Measurements from ENCODE around the gene GATB.

GATB gene

GRCh38 chr4:151718984-151719955 lies 41.5 kb downstream of the GATB start:
- Histone ChIP-seq H3K27ac (no peak overlapping the region), H3K36me3 (ENCODE audit: insufficient read depth, low read length) (no peaks in the 10 kb centered on the region), H3K9ac (ENCODE audit: insufficient read length) (no peak overlapping the region), H3K9me3 (ENCODE audit: low read depth, low read length) (no peaks in the 10 kb centered on the region), H3K4me3 (no peak overlapping the region)
- TF ChIP-seq FOXP2 (optimal IDR thresholded peaks at IDR 0.05; ENCODE audit: control extremely low read depth, extremely low read length, insufficient read depth) (no peak), EZH2 (IDR thresholded peaks at IDR 0.05) (no peak), POLR2AphosphoS5 (IDR thresholded peaks at IDR 0.05; ENCODE audit: borderline replicate concordance, low read depth, low read length) (no peak)
- DNase-seq (ENCODE audit: low read depth, low spot score), result no peak

DNA sequence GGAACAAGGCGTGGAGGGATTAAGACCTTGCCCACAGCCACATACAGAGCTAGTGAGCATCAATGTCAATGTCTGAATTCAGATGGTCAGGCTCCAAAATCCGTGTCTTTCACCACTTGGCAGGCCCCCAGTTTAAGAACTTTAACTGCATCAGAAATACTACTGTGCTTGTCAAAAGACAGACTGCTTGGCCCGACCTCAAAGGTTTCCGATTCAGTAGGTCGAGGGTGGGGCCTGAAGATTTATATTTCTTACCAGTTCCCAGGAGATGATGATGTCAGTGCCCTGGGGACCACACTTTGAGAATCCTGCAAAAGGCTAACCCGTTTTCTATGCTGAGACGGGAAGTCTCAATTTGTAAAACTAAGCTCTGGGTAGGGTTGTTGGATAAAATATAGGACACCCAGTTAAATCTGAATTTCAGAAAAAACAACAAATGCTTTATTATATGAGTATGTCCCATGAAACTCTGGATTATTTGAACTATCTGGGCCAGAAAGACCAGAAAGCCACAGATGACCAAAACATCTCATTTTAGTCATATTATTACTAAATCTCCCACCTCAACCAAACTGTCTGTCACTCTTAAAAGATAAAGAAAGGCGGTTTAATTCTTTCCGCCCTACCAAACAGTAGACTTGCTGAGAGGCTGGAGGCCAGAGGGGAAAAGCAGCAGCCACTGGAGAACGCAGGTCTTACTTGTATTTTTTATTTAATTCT lies 42.7 kb downstream of the GATB start:
- Histone ChIP-seq H3K27ac (no peak overlapping the region), H3K9ac (ENCODE audit: insufficient read length) (no peak overlapping the region), H3K4me3 (no peak overlapping the region), H3K9me3 (ENCODE audit: low read depth, low read length) (no peaks in the 10 kb centered on the region), H3K36me3 (ENCODE audit: insufficient read depth, low read length) (no peaks in the 10 kb centered on the region)
- no peak for DNase-seq (ENCODE audit: low read depth, low spot score)
- no peak for TF ChIP-seq FOXP2 (optimal IDR thresholded peaks at IDR 0.05; ENCODE audit: control extremely low read depth, extremely low read length, insufficient read depth)

DNA sequence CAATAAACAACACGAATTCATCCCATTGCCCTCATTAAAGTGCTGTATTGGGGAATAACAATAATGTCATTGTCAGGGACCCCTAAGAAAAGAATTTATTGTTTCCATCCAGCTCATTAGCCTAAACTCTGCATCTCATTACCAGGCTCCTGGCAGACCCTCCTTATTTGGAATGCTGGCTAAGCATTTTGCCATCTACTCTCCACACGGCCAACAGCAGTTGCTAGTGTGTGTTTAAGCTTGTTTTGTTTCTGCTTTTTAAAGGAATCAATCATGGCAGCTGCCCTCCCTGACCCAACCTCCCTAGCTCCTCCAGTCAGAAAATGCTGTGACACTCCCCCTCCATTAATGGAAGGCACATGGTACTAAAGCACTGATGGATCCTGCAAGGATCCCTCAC lies 43.5 kb downstream of the GATB start:
- H3K36me3 ChIP-seq (ENCODE audit: insufficient read depth, low read length), result no peaks in the 10 kb centered on the region
- TF ChIP-seq POLR2AphosphoS5 (IDR thresholded peaks at IDR 0.05; ENCODE audit: borderline replicate concordance, low read depth, low read length) (no peak), FOXP2 (optimal IDR thresholded peaks at IDR 0.05; ENCODE audit: control extremely low read depth, extremely low read length, insufficient read depth) (no peak), EZH2 (IDR thresholded peaks at IDR 0.05) (no peak)
- no peak overlapping the region for H3K9ac ChIP-seq (ENCODE audit: insufficient read length)
- H3K9me3 ChIP-seq (ENCODE audit: low read depth, low read length), result no peaks in the 10 kb centered on the region
- H3K27ac ChIP-seq, result no peak overlapping the region
- H3K4me3 ChIP-seq, result no peak overlapping the region
- no peak for DNase-seq (ENCODE audit: low read depth, low spot score)

DNA sequence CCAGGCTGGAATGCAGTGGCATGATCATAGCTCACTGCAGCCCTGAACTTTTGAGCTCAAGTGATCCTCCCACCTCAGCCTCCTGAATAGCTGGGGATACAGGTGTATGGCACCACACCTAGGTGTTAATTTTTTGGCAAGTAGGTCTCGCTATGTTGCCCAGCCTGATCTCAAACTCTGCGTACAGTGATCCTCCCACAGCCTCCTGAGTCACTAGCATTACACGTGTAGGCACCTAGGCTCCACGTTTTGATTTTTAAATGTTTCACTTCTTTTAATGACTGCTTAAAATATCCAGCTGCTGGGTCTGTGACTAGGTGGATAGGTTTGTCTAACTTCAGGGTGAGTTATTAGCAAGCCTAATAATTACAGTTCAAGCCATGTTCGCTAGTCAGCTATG lies 44.5 kb downstream of the GATB start:
- no peaks in the 10 kb centered on the region for H3K36me3 ChIP-seq (ENCODE audit: insufficient read depth, low read length)
- no peak overlapping the region for H3K4me3 ChIP-seq
- TF ChIP-seq POLR2AphosphoS5 (IDR thresholded peaks at IDR 0.05; ENCODE audit: borderline replicate concordance, low read depth, low read length), result no peak
- TF ChIP-seq EZH2 (IDR thresholded peaks at IDR 0.05), result no peak
- no peak for TF ChIP-seq FOXP2 (optimal IDR thresholded peaks at IDR 0.05; ENCODE audit: control extremely low read depth, extremely low read length, insufficient read depth)
- no peak for DNase-seq (ENCODE audit: low read depth, low spot score)
- H3K27ac ChIP-seq, result no peak overlapping the region
- no peak overlapping the region for H3K9ac ChIP-seq (ENCODE audit: insufficient read length)
- H3K9me3 ChIP-seq (ENCODE audit: low read depth, low read length), result no peaks in the 10 kb centered on the region

DNA sequence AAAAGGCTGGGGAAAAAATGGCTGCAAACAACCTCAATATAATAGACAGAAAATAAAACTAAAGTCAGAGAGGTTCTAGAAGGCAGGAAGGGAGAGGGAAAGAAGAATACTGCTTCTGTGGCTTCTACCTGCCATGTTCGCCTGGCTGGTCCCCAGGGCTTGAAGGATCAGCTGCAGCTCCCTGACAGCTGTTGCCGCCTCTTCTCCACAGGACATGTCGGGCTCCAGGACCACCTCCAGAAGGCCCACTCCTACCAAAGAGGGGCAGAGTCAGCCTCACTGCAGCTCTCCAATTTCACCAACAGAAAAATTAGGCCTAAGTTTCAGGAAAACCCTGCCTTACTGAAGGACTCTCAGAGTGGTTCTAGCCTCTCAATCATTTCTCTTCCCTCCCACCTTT lies 44.9 kb downstream of the GATB start:
- no peaks in the 10 kb centered on the region for H3K9me3 ChIP-seq (ENCODE audit: low read depth, low read length)
- no peak overlapping the region for H3K4me3 ChIP-seq
- H3K36me3 ChIP-seq (ENCODE audit: insufficient read depth, low read length), result no peaks in the 10 kb centered on the region
- TF ChIP-seq EZH2 (IDR thresholded peaks at IDR 0.05) (no peak), POLR2AphosphoS5 (IDR thresholded peaks at IDR 0.05; ENCODE audit: borderline replicate concordance, low read depth, low read length) (no peak), FOXP2 (optimal IDR thresholded peaks at IDR 0.05; ENCODE audit: control extremely low read depth, extremely low read length, insufficient read depth) (no peak)
- DNase-seq (ENCODE audit: low read depth, low spot score), result no peak
- no peak overlapping the region for H3K27ac ChIP-seq
- H3K9ac ChIP-seq (ENCODE audit: insufficient read length), result no peak overlapping the region

DNA sequence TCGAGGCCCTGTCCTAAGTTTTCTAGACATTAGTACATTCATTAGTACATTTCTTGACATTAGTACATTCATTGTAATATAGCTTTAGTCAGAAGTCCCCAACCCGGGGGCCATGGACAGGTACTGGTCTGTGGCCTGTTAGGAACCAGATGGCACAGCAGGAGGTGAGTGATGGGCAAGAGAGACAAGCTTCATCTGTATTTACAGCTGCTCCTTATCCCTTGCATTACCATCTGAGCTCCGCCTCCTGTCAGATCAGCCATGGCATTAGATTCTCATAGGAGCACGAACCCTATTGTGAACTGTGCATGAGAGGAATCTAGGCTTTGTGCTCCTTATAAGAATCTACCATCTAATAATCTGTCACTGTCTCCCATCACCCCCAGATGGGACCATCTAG lies 48.0 kb downstream of the GATB start:
- Histone ChIP-seq H3K4me3 (no peak overlapping the region), H3K9me3 (ENCODE audit: low read depth, low read length) (no peaks in the 10 kb centered on the region), H3K9ac (ENCODE audit: insufficient read length) (no peak overlapping the region), H3K36me3 (ENCODE audit: insufficient read depth, low read length) (no peaks in the 10 kb centered on the region), H3K27ac (no peak overlapping the region)
- no peak for TF ChIP-seq POLR2AphosphoS5 (IDR thresholded peaks at IDR 0.05; ENCODE audit: borderline replicate concordance, low read depth, low read length)
- TF ChIP-seq FOXP2 (optimal IDR thresholded peaks at IDR 0.05; ENCODE audit: control extremely low read depth, extremely low read length, insufficient read depth), result no peak
- no peak for TF ChIP-seq EZH2 (IDR thresholded peaks at IDR 0.05)
- no peak for DNase-seq (ENCODE audit: low read depth, low spot score)

DNA sequence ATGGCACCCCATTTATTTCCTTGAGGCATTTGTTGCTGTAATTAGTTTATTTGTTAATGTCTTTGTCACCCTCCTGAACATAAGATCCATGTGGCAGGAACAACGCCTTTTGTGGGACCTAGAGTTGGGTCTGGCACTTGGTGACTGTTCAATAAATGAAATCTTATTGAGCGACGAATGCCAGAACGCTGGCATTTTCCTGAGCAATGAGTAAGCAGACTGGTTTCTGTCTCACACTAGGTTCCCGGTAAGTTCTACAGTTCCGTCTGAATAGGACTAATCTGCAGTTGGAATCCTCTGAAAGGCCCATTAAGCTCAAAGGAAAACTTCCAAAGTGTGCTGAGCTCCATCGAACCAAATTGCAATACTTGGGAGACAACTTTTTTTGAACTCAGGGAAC lies 49.2 kb downstream of the GATB start:
- Histone ChIP-seq H3K9ac (ENCODE audit: insufficient read length) (no peak overlapping the region), H3K27ac (no peak overlapping the region), H3K4me3 (no peak overlapping the region), H3K9me3 (ENCODE audit: low read depth, low read length) (no peaks in the 10 kb centered on the region), H3K36me3 (ENCODE audit: insufficient read depth, low read length) (no peaks in the 10 kb centered on the region)
- no peak for TF ChIP-seq FOXP2 (optimal IDR thresholded peaks at IDR 0.05; ENCODE audit: control extremely low read depth, extremely low read length, insufficient read depth)
- no peak for DNase-seq (ENCODE audit: low read depth, low spot score)

- TF ChIP-seq POLR2AphosphoS5 (IDR thresholded peaks at IDR 0.05; ENCODE audit: borderline replicate concordance, low read depth, low read length), result no peak
- no peak for TF ChIP-seq EZH2 (IDR thresholded peaks at IDR 0.05)
- TF ChIP-seq FOXP2 (optimal IDR thresholded peaks at IDR 0.05; ENCODE audit: control extremely low read depth, extremely low read length, insufficient read depth), result no peak
- no peak overlapping the region for H3K4me3 ChIP-seq
- H3K9ac ChIP-seq (ENCODE audit: insufficient read length), result no peak overlapping the region
- H3K9me3 ChIP-seq (ENCODE audit: low read depth, low read length), result no peaks in the 10 kb centered on the region
- H3K27ac ChIP-seq, result no peak overlapping the region
- no peak for DNase-seq (ENCODE audit: low read depth, low spot score)
- H3K36me3 ChIP-seq (ENCODE audit: insufficient read depth, low read length), result no peaks in the 10 kb centered on the region
These were observed 51.2 kb downstream of the GATB start for GRCh38 chr4:151709587-151709986.
